K562 (cell line): ENCODE results near the gene ARHGAP15. TPM values are rescaled to one million over a fixed set of nuclear protein-coding genes. Genes with fewer than 3 reads are reported as not detected.

Source experiments
- ATAC-seq: fragments of 200-7000 bp; cut with Tn5 transposase; 3 replicates; pipeline ENCODE4 v1.9.1; 2020; ENCODE audit warnings: moderate library complexity
- BruUV-seq: library from RNA; stranded (reverse); fragments of 400-500 nt; replicated peaks from 2 replicates; lab custom pipeline; 2021; lab: Mats Ljungman, UMichigan
- CTCF ChIA-PET: fragments of 300-600 bp; formaldehyde crosslinking; extraction: SDS; loops from one replicate; lab custom pipeline; 2021; ENCODE audit warnings: low intra/inter-chr PET ratio; lab: Yijun Ruan, JAX
- POLR2A ChIA-PET: fragments of 300-600, 350-650 bp; sonication (Branson Sonifier 250); formaldehyde crosslinking; extraction: SDS; loops from one replicate; lab custom pipeline; 2021; ENCODE audit warnings: antibody characterized with exemption, inconsistent platforms; lab: Yijun Ruan, JAX
- DNase-seq, 4 experiments: peaks; one replicate each; pipeline versions ENCODE4 v3.0.0 to v3.0.0-alpha.2; 2011 to 2018; ENCODE audit warnings: low spot score in 3 of 4, mixed read lengths in 3 of 4; ENCODE audit errors: extremely low read depth in 1 of 4
- FAIRE-seq: peaks from 2 replicates; lab custom pipeline; 2011; peaks lifted over from hg19 to GRCh38; lab: Jason Lieb, UNC
- H2AFZ ChIP-seq: 2 replicates; pipeline ENCODE4 v1.6.0; 2011; ENCODE audit warnings: low read depth, low read length, control low read depth, inconsistent platforms
- H3K27ac ChIP-seq: fragments of 200-600 bp; 3 replicates; pipeline ENCODE4 v1.8.0; 2011; ENCODE audit warnings: low read depth, mild to moderate bottlenecking, control low read depth, inconsistent platforms, low read length, moderate library complexity, mixed read lengths; ENCODE audit errors: extremely low read depth
- H3K27me3 ChIP-seq, 2 experiments: fragments of 300-600 bp in 1 of 2; 2 replicates in 1 of 2; 3 replicates in 1 of 2; pipeline versions ENCODE4 v1.6.0 to v1.8.0; 2011; ENCODE audit warnings: inconsistent platforms in 2 of 2, low read length in 2 of 2, mild to moderate bottlenecking in 1 of 2, mixed read lengths in 1 of 2, moderate library complexity in 1 of 2; ENCODE audit not compliant: control insufficient read depth in 2 of 2, insufficient read depth in 2 of 2
- H3K36me3 ChIP-seq: fragments of 300-600 bp; 3 replicates; pipeline ENCODE4 v1.8.0; 2011; ENCODE audit warnings: mild to moderate bottlenecking, low read length, inconsistent platforms; ENCODE audit not compliant: control insufficient read depth, insufficient read depth
- H3K4me1 ChIP-seq, 2 experiments: fragments of 200-600 bp in 1 of 2; replicated peaks in 1 of 2; 2 replicates in 1 of 2; 3 replicates in 1 of 2; pipeline versions ENCODE4 v1.5.1 to v1.8.0; 2011; ENCODE audit warnings: inconsistent platforms in 2 of 2, low read length in 2 of 2, mild to moderate bottlenecking in 1 of 2, mixed read lengths in 1 of 2, moderate library complexity in 1 of 2; ENCODE audit not compliant: control insufficient read depth in 2 of 2, insufficient read depth in 2 of 2
- H3K4me2 ChIP-seq: 2 replicates; pipeline ENCODE4 v1.6.1; 2011; ENCODE audit warnings: low read length, control low read depth, inconsistent platforms, mixed read lengths; ENCODE audit not compliant: insufficient read depth
- H3K4me3 ChIP-seq: fragments of 200-600 bp; sonication (generic), shearing (Covaris generic); 2 replicates; pipeline ENCODE4 v1.5.1; 2016; ENCODE audit warnings: control low read depth, inconsistent platforms
- H3K79me2 ChIP-seq: fragments of 200-600 bp; 3 replicates; pipeline ENCODE4 v1.8.0; 2011; ENCODE audit warnings: low read length, inconsistent platforms; ENCODE audit not compliant: control insufficient read depth, insufficient read depth
- H3K9ac ChIP-seq, 2 experiments: 2 replicates each; pipeline versions ENCODE4 v1.6.0 to v1.6.1; 2011; ENCODE audit warnings: low read depth in 2 of 2, low read length in 2 of 2, control low read depth in 1 of 2, inconsistent platforms in 1 of 2, mild to moderate bottlenecking in 1 of 2, mixed read lengths in 1 of 2; ENCODE audit not compliant: insufficient read depth in 1 of 2
- H3K9me1 ChIP-seq: one replicate; pipeline ENCODE4 v1.6.0; 2011; ENCODE audit warnings: inconsistent platforms, mild to moderate bottlenecking, low read length, moderate library complexity; ENCODE audit not compliant: control insufficient read depth, insufficient read depth
- H3K9me3 ChIP-seq: replicated peaks from 2 replicates; pipeline ENCODE4 v1.5.1; 2011; ENCODE audit warnings: low read depth, low read length, inconsistent platforms; ENCODE audit not compliant: control insufficient read depth, insufficient read depth
- H4K20me1 ChIP-seq: replicated peaks from 2 replicates; pipeline ENCODE4 v1.6.1; 2011; ENCODE audit warnings: low read length, inconsistent platforms, mixed read lengths; ENCODE audit not compliant: control insufficient read depth, insufficient read depth
- CREB3 ChIP-seq: fragments of 450-650 bp; conservative IDR thresholded peaks from 2 replicates; pipeline ENCODE4 v1.6.1; 2016; ENCODE audit warnings: missing genetic modification characterization, low read depth, mild to moderate bottlenecking, missing compliant biosample characterization, moderate library complexity
- OTX1 ChIP-seq: fragments of 450-650 bp; formaldehyde crosslinking; IDR thresholded peaks from 2 replicates; pipeline ENCODE4 v1.4.0; 2022; ENCODE audit warnings: mild to moderate bottlenecking
- RBM34 ChIP-seq: fragments of 200-400 bp; formaldehyde crosslinking; IDR thresholded peaks from 2 replicates; pipeline ENCODE4 v1.6.1; 2018; ENCODE audit warnings: low read length, borderline replicate concordance; ENCODE audit not compliant: insufficient read depth
- TCF7 ChIP-seq: sonication (generic); IDR thresholded peaks from 2 replicates; pipeline ENCODE4 v1.6.1; 2016; ENCODE audit warnings: antibody characterized with exemption, borderline replicate concordance
- TRIM25 ChIP-seq: fragments of 450-650 bp; IDR thresholded peaks from 2 replicates; pipeline ENCODE4 v1.7.0; 2016; ENCODE audit warnings: borderline replicate concordance
- XRCC4 ChIP-seq: IDR thresholded peaks from one replicate; pipeline ENCODE4 v1.6.1; 2011; ENCODE audit not compliant: insufficient read depth, insufficient read length; ENCODE audit errors: extremely low read depth
- ZBTB49 ChIP-seq: sonication (generic); formaldehyde crosslinking; IDR thresholded peaks from 2 replicates; pipeline ENCODE4 v1.8.0; 2022; ENCODE audit warnings: missing genetic modification reagents, mild to moderate bottlenecking, borderline replicate concordance
- ZNF347 ChIP-seq: fragments of 450-650 bp; formaldehyde crosslinking; IDR thresholded peaks from 2 replicates; pipeline ENCODE4 v1.4.0; 2020; ENCODE audit warnings: low read depth, mild to moderate bottlenecking, moderate library complexity
- WGBS: fragments of 100-300 bp; shearing (Covaris generic); methylation state at CpG from one replicate; pipeline ENCODE4 v1.1.6; 2016; ENCODE audit warnings: low coverage, mixed read lengths; ENCODE audit not compliant: insufficient coverage; ENCODE audit errors: missing lambda C conversion rate; 5-methylcytosine and 5-hydroxymethylcytosine counted together
- in situ Hi-C: fragments of 300-500 bp; cut with MboI; formaldehyde crosslinking; loops from 4 replicates; pipeline ENCODE4 v1.15.0; 2018; ENCODE audit warnings: inconsistent platforms, mixed read lengths
- intact Hi-C: fragments of 100-400 bp; cut with micrococcal nuclease; formaldehyde crosslinking; loops from 2 replicates; pipeline ENCODE4 v1.14.2; 2022
- polyA plus RNA-seq, 8 experiments: library from polyadenylated mRNA; depleted of rRNA in 4 of 8; stranded (reverse) in 5 of 8; unstranded in 3 of 8; fragments of >200 nt; fragmentation: Nextera tagmentation in 2 of 8; fragmentation: Illumina TruSeq in 1 of 8; extraction: Ambion mirVana in 2 of 8; extraction: Trizol in 1 of 8; gene quantifications; 2 replicates each; pipeline versions ENCODE4 v1.2.1 to v1.2.3, GENCODE V29; 2011 to 2014; ENCODE audit warnings: inconsistent platforms in 1 of 8, missing spikeins in 1 of 8
- total RNA-seq, 7 experiments: library from RNA; depleted of rRNA in 6 of 7; stranded (reverse); fragments of >200 nt in 6 of 7; fragmentation: Illumina TruSeq in 2 of 7; extraction: Trizol in 2 of 7; gene quantifications; 2 replicates each; pipeline versions ENCODE4 v1.2.1 to v1.2.3, GENCODE V29; 2011 to 2021; ENCODE audit warnings: low replicate concordance in 1 of 7

The ARHGAP15 gene
- total and polyA plus RNA-seq, 9 of the 15 experiments (the other 6 are each of a cell fraction or from before 2014, with no cell fraction given) = 1.5 to 17.9 (median 7.9) TPM

GRCh38 chr2:143429932-143430679 is 300.9 kb downstream of the ARHGAP15 start:
- H3K9me3 ChIP-seq = no peaks in the 10 kb centered on the region
- no peak for DNase-seq
- no peak overlapping the region for H3K9ac ChIP-seq
- CTCF ChIA-PET = no interaction called here
- no peaks in the 10 kb centered on the region for H3K27me3 ChIP-seq
- H3K4me2 ChIP-seq = no peak overlapping the region
- no peaks in the 10 kb centered on the region for H3K4me1 ChIP-seq
- no peaks in the 10 kb centered on the region for H4K20me1 ChIP-seq
- FAIRE-seq = no peak
- in situ Hi-C loops (no loop called here), intact Hi-C loops (no loop called here)
- no peak overlapping the region for H3K27ac ChIP-seq
- no peak for ATAC-seq
- 13% methylated on average over 1 of the region's 1 CpG for WGBS
- H2AFZ ChIP-seq = no peak overlapping the region
- no peaks in the 10 kb centered on the region for H3K36me3 ChIP-seq
- TF ChIP-seq ZNF347 (CRISPR knock-in tag) (no peak), RBM34 (no peak), OTX1 (CRISPR knock-in tag) (no peak), XRCC4 (no peak), TCF7 (no peak), ZBTB49 (CRISPR knock-in tag) (no peak), CREB3 (tag) (no peak), TRIM25 (no peak)
- BruUV-seq = no TSS peak
- POLR2A ChIA-PET = no interaction called here
- no peaks in the 10 kb centered on the region for H3K9me1 ChIP-seq
- no peak overlapping the region for H3K4me3 ChIP-seq
- no peaks in the 10 kb centered on the region for H3K79me2 ChIP-seq
